ENCODE data around the gene GRAMD4.

GRAMD4 gene

GRCh38 chr22:46586123-46586519 is 34.1 kb upstream of the GRAMD4 start:
- Histone ChIP-seq H3K4me1 (peaks cover 68 to 100% (median 98%) of the 10 kb centered on the region in 10 experiments), H3K4me3 (no peak overlapping the region), H3K27ac (peak overlapping the region in 6 of 11 experiments; percentile 8 to 93 (median 84); a peak in 10 of 22 replicates), H3K36me3 (peaks cover 0 to 6% (median 0%) of the 10 kb centered on the region in 11 experiments; a peak in 2 of 22 replicates), H3K9ac (peak overlapping the region in 3 of 11 experiments; percentile 73 to 80 (median 75); a peak in 6 of 22 replicates), H4K20me1 (peaks cover 13 to 76% (median 51%) of the 10 kb centered on the region in 11 experiments; a peak in 17 of 22 replicates), H3K4me2 (peak overlapping the region in 10 of 11 experiments; percentile 87 to 100 (median 98); a peak in 19 of 22 replicates), H3K27me3 (peaks cover 0 to 14% (median 0%) of the 10 kb centered on the region in 11 experiments; a peak in 5 of 22 replicates), H3K9me3 (replicated peaks in 1 of 11) (no peaks in the 10 kb centered on the region)
- no peak for TF ChIP-seq Cebpa-rat (IDR thresholded peaks at IDR 0.05)

GRCh38 chr22:46586531-46587011 is 33.6 kb upstream of the GRAMD4 start:
- peak overlapping the region in 8 of 11 experiments; percentile 69 to 93 (median 79); a peak in 16 of 22 replicates for H3K27ac ChIP-seq
- H3K36me3 ChIP-seq = peaks cover 0 to 6% (median 0%) of the 10 kb centered on the region in 11 experiments; a peak in 2 of 22 replicates
- peak overlapping the region in 1 of 10 experiments; percentile 9; a peak in 1 of 20 replicates for H3K4me3 ChIP-seq
- TF ChIP-seq Cebpa-rat (IDR thresholded peaks at IDR 0.05) = no peak
- peaks cover 13 to 72% (median 46%) of the 10 kb centered on the region in 11 experiments; a peak in 17 of 22 replicates for H4K20me1 ChIP-seq
- no peaks in the 10 kb centered on the region for H3K9me3 ChIP-seq (replicated peaks in 1 of 11)
- peaks cover 0 to 14% (median 0%) of the 10 kb centered on the region in 11 experiments; a peak in 5 of 22 replicates for H3K27me3 ChIP-seq
- H3K4me1 ChIP-seq = peaks cover 68 to 100% (median 98%) of the 10 kb centered on the region in 10 experiments
- peak overlapping the region; percentile 87 to 100 (median 98) for H3K4me2 ChIP-seq
- H3K9ac ChIP-seq = peak overlapping the region in 7 of 11 experiments; percentile 37 to 80 (median 74); a peak in 13 of 22 replicates

- Histone ChIP-seq H3K9ac (peak overlapping the region in 10 of 11 experiments; percentile 35 to 80 (median 68); a peak in 17 of 22 replicates), H3K4me2 (peak overlapping the region; percentile 87 to 100 (median 98)), H3K9me3 (replicated peaks in 1 of 11) (no peaks in the 10 kb centered on the region), H3K36me3 (peaks cover 0 to 6% (median 0%) of the 10 kb centered on the region in 11 experiments; a peak in 2 of 22 replicates), H3K4me3 (peak overlapping the region in 4 of 10 experiments; percentile 7 to 49 (median 19); a peak in 5 of 20 replicates), H4K20me1 (peaks cover 13 to 67% (median 41%) of the 10 kb centered on the region in 11 experiments; a peak in 17 of 22 replicates), H3K27me3 (peaks cover 0 to 14% (median 0%) of the 10 kb centered on the region in 11 experiments; a peak in 5 of 22 replicates), H3K27ac (peak overlapping the region; percentile 20 to 93 (median 76); a peak in 20 of 22 replicates), H3K4me1 (peaks cover 68 to 100% (median 98%) of the 10 kb centered on the region in 10 experiments)
- TF ChIP-seq Cebpa-rat (IDR thresholded peaks at IDR 0.05) = no peak
These were observed 33.1 kb upstream of the GRAMD4 start for GRCh38 chr22:46587061-46587460.

DNA sequence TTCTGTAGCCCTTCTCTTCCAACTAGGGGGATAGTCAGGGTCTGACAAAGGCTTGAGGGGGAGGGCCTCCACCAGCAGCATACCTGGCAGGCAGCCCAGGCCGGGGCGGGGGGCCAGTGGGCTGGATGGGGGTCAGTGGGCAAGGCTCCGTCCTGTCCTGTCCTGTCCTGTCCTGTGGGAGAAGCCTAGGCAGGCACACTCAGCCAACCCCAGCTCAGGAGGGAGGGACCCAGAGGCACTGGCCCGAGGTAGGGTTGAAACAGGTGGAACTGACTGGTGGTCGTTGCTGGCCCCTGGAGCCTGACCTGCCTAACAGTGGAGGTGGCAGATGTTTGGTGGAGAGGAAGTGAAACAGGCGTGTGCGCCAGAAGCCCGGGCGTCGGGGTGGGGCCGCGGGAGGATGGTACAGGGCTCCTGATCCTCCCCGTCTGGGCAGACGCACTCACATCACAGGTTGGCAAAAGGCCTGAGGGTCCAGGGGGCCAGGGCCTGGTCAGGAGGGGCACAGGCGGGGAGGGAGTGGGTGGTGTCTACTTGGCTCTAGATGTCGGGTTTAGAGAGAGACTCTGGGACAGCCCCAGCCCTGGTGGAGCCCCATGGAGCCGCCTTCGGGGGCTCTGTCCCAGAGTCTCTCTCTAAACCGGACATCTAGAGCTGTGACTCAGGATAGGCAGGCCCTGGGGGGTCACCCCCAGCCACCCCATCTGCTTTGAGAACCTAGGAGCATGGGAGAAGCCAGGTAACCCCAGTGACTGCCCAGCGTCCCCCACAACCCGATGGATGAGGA is 32.5 kb upstream of the GRAMD4 start:
- Histone ChIP-seq H3K36me3 (peaks cover 0 to 6% (median 0%) of the 10 kb centered on the region in 11 experiments; a peak in 2 of 22 replicates), H3K27ac (peak overlapping the region; percentile 20 to 93 (median 76)), H4K20me1 (peaks cover 12 to 61% (median 36%) of the 10 kb centered on the region in 11 experiments; a peak in 17 of 22 replicates), H3K4me3 (peak overlapping the region in 8 of 10 experiments; percentile 20 to 56 (median 40); a peak in 13 of 20 replicates), H3K27me3 (peaks cover 0 to 14% (median 0%) of the 10 kb centered on the region in 11 experiments; a peak in 5 of 22 replicates), H3K4me1 (peaks cover 68 to 100% (median 98%) of the 10 kb centered on the region in 10 experiments), H3K4me2 (peak overlapping the region; percentile 87 to 100 (median 98)), H3K9ac (peak overlapping the region; percentile 35 to 80 (median 69); a peak in 21 of 22 replicates), H3K9me3 (replicated peaks in 1 of 11) (no peaks in the 10 kb centered on the region)
- no peak for TF ChIP-seq Cebpa-rat (IDR thresholded peaks at IDR 0.05)

DNA sequence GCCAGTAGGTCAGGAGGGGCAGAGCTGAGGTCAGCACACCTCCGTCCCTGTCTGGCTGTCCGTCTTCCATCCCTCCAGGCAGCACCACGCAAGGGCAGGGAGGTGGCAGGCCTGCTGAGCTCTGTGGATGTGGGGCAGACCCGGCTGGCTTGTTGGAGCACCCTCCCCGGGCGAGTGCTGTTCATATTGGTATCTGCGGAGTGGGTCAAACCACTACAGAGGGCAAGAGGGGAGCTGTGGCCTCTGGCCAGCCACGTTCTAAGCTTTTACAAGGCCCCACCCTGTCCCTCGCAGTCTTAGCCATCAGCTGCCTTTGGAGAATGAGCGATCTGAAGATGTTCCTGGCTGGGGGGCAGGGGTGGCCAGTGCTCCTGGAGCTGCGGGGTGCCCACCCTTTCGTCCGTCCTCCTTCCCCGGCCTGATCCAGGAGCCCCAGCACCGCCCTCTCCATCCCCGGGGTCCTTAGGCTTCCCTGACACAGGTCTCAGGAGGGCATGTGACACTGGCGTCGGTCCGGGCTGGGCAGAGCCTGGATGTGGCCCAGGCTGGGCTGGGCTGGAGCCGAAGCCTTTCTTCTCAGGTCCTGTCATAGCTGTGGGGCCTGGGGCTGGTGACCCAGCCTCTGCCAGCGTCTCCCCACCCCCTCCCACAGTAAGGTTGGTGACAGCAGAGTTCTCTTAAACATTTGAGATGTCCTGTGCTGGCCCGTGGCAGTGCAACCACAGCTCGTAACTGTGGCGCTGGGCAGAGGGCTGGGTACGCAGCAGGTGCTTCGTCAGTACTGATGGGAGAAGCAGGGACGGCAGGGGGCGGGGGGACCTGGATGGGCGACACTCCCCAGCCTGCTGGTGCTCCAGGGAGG is 31.7 kb upstream of the GRAMD4 start:
- TF ChIP-seq Cebpa-rat (IDR thresholded peaks at IDR 0.05) = no peak
- Histone ChIP-seq H4K20me1 (peaks cover 12 to 59% (median 28%) of the 10 kb centered on the region in 11 experiments; a peak in 16 of 22 replicates), H3K4me2 (peak overlapping the region; percentile 87 to 100 (median 98)), H3K27ac (peak overlapping the region; percentile 4 to 93 (median 76)), H3K4me1 (peaks cover 71 to 100% (median 98%) of the 10 kb centered on the region in 10 experiments), H3K9me3 (replicated peaks in 1 of 11) (no peaks in the 10 kb centered on the region), H3K4me3 (peak overlapping the region in 8 of 10 experiments; percentile 20 to 56 (median 40); a peak in 12 of 20 replicates), H3K27me3 (peaks cover 0 to 14% (median 0%) of the 10 kb centered on the region in 11 experiments; a peak in 5 of 22 replicates), H3K36me3 (peaks cover 0 to 6% (median 0%) of the 10 kb centered on the region in 11 experiments; a peak in 2 of 22 replicates), H3K9ac (peak overlapping the region; percentile 35 to 80 (median 69); a peak in 21 of 22 replicates)

- Histone ChIP-seq H3K4me2 (peak overlapping the region; percentile 87 to 100 (median 98)), H3K27ac (peak overlapping the region; percentile 4 to 95 (median 78); a peak in 19 of 22 replicates), H3K9ac (peak overlapping the region in 10 of 11 experiments; percentile 47 to 80 (median 71); a peak in 18 of 22 replicates), H3K4me1 (peaks cover 79 to 100% (median 98%) of the 10 kb centered on the region in 10 experiments), H4K20me1 (peaks cover 6 to 52% (median 23%) of the 10 kb centered on the region in 11 experiments; a peak in 16 of 22 replicates), H3K27me3 (peaks cover 0 to 14% (median 0%) of the 10 kb centered on the region in 11 experiments; a peak in 5 of 22 replicates), H3K36me3 (peaks cover 0 to 3% (median 0%) of the 10 kb centered on the region in 11 experiments; a peak in 2 of 22 replicates), H3K4me3 (peak overlapping the region in 3 of 10 experiments; percentile 47 to 56 (median 49); a peak in 6 of 20 replicates), H3K9me3 (replicated peaks in 1 of 11) (no peaks in the 10 kb centered on the region)
- no peak for TF ChIP-seq Cebpa-rat (IDR thresholded peaks at IDR 0.05)
These were observed 30.9 kb upstream of the GRAMD4 start for GRCh38 chr22:46589141-46589748.

DNA sequence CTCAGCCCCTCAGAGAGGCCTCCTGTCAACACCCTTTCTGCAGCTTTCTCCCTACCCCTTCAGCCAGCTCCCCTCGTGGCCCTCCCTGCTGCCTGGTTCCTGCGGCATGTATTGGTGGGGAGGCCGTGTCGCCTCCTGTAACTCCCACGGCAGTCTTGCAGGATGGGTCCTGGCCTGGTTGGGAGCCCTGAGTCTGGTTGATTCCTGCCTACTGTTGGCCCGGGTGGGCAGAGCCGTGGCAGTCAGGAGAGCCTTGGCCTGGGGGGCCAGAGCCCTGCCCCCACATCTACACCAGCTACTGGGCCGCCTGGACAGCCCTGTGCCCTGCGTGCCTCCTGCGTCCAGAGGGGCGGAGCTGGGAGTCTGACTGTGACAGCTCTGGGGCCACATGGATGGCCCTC is 30.3 kb upstream of the GRAMD4 start:
- H3K27ac ChIP-seq = peak overlapping the region; percentile 3 to 95 (median 67); a peak in 20 of 22 replicates
- peak overlapping the region; percentile 18 to 80 (median 53); a peak in 19 of 22 replicates for H3K9ac ChIP-seq
- peak overlapping the region in 1 of 10 experiments; percentile 10; a peak in 3 of 20 replicates for H3K4me3 ChIP-seq
- H3K27me3 ChIP-seq = peaks cover 0 to 14% (median 0%) of the 10 kb centered on the region in 11 experiments; a peak in 5 of 22 replicates
- TF ChIP-seq Cebpa-rat (IDR thresholded peaks at IDR 0.05) = no peak
- H3K4me1 ChIP-seq = peaks cover 85 to 100% (median 98%) of the 10 kb centered on the region in 10 experiments
- H3K9me3 ChIP-seq (replicated peaks in 1 of 11) = no peaks in the 10 kb centered on the region
- H3K36me3 ChIP-seq = no peaks in the 10 kb centered on the region; a peak in 1 of 22 replicates
- peaks cover 4 to 46% (median 17%) of the 10 kb centered on the region in 11 experiments; a peak in 15 of 22 replicates for H4K20me1 ChIP-seq
- peak overlapping the region; percentile 87 to 100 (median 98) for H3K4me2 ChIP-seq

All from BLaER1 treated with 17β-estradiol and CSF1 and Interleukin-3, amounts not matched to agents 10 nM and 100 nM (cell line).